Caki2 (cell line): ENCODE measurements around the gene CLEC14A. TPM values are rescaled to one million over a fixed set of nuclear protein-coding genes. Genes with fewer than 3 reads are reported as not detected.

Source experiments
- DNase-seq: peaks from one replicate; pipeline ENCODE4 v3.0.0-alpha.2; 2015; ENCODE audit warnings: low read depth
- in situ Hi-C: cut with HindIII; loops from 2 replicates; pipeline ENCODE4 v1.10.0; 2016; ENCODE audit warnings: low sequenced_read_pairs, low pct_unique_long_range_greater_than_20kb, mixed read lengths
- total RNA-seq: library from RNA; depleted of rRNA; stranded (reverse); fragments of >200 nt; shearing (Covaris generic); gene quantifications from 2 replicates; pipeline ENCODE4 v1.2.3, GENCODE V29; 2014; ENCODE audit warnings: low replicate concordance; rRNA removed

Gene CLEC14A
- total RNA-seq, result not detected in 2 replicates

DNA sequence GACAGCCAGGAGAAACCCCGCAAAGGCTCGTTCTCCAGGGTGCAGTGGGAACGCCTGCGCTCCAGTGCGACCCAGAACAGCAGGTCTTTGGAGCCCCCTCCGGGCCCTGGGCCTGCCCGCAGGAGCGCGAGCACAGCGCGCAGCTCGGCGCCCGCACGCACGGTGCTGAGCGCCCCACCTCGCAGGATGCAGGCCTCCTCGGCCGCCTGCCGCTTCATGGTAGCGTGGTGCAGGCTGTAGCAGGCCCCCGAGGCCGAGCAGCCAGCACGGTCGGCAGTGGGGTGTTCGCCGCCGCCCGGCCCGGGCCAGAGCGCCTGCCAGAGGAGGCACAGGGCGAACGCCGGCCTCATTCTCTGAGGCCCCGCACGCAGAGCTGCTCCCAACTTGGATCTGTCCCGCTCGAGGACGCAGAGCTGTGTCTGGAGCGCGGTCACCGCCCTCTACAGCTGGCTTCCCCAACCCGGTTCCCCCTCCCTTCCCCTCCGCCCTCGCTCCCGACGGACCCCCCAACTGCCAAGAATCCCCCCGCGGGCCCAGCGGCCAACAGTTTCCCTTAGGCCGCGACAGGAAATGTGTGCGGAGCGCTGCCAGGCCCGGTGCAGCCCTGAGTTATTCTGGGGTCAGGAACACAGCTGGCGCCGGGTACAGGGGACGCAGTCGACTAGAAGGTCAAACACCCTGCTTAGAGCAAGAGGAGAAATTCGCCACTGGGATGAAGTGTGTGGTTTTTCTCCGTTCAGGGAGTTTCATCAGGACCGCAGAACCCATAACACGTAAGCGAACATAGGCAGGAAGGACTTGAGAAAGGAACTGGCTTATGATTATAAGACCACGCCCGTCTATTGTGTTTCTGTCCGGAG, at the start of gene CLEC14A:
CLEC14A (minus strand) TSS at position 421 of the 860 bp plus-strand sequence; CDS start at position 350, 71 bp downstream.
- in situ Hi-C loops, result no loop called here
- no peak for DNase-seq

DNA sequence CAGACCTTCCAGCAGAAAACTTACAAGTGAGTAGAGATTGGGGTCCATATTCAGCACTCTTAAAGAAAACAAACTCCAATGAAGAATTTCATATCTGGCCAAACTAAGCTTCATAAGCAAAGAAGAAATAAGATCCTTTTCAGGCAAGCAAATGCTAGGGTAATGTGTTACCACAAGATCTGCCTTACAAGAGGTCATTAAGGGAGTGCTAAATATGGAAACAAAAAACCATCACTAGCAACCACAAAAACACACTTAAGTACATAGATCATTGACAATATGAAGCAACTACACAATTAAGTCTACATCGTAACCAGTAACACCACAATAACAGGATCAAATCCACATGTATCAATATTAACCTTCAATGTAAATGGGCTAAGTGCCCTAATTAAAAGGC, 47.1 kb upstream of the CLEC14A start:
- DNase-seq, result no peak
- in situ Hi-C loops, result no loop called here

GRCh38 chr14:38302034-38302433, 46.1 kb upstream of the CLEC14A start:
- DNase-seq, result no peak
- in situ Hi-C loops, result no loop called here

- DNase-seq, result no peak
- in situ Hi-C loops, result no loop called here
Observed at GRCh38 chr14:38297681-38298080, 41.8 kb upstream of the CLEC14A start.

- no peak for DNase-seq
- in situ Hi-C loops, result no loop called here
Observed at GRCh38 chr14:38291681-38292467, 36.0 kb upstream of the CLEC14A start.

- in situ Hi-C loops, result no loop called here
- DNase-seq, result peak; percentile 25
Observed at GRCh38 chr14:38290601-38291188, 34.8 kb upstream of the CLEC14A start.

GRCh38 chr14:38286452-38286851, 30.6 kb upstream of the CLEC14A start:
- in situ Hi-C loops, result no loop called here
- no peak for DNase-seq

GRCh38 chr14:38285962-38286361, 30.1 kb upstream of the CLEC14A start:
- DNase-seq, result no peak
- in situ Hi-C loops, result no loop called here

- no peak for DNase-seq
- in situ Hi-C loops, result no loop called here
Observed at GRCh38 chr14:38282936-38283335, 27.0 kb upstream of the CLEC14A start.

- in situ Hi-C loops, result no loop called here
- DNase-seq, result no peak
Observed at GRCh38 chr14:38280081-38280480, 24.2 kb upstream of the CLEC14A start.

GRCh38 chr14:38279572-38279971, 23.7 kb upstream of the CLEC14A start:
- in situ Hi-C loops, result no loop called here
- no peak for DNase-seq

DNA sequence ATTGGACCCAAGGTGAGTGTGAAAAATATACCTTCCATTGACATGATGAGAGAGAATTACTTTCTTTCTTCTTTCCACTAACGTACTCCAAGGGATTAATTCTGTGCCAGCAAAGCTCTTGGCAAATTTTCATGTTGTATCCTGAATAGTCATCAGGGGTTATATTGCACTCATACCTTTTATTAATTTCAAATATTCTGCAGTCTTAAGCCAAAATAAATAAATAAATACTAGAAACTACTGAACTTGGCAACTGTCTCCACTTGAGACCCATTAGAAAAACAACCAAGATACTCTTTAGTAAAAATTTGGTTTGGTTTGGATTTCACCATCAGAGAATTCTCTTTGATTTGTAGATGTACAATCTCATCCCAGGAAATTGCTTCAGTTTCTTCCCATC, 22.1 kb upstream of the CLEC14A start:
- in situ Hi-C loops, result no loop called here

DNA sequence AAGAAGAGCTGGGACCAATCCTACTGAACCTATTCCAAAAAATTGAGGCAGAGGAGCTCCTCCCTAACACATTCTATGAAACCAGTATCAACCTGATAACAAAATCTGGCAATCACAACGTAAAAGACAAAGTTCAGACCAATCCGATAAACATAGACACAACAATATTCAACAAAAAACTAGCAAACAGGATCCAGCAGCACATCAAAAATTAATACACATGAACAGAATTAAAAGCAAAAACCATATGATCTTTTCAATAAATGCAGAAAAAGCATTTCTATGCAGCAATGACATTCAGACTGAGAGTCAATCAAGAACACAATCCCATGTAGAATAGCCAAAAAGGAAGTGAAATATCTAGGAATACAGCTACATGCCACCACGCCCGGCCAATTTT, 7.0 kb upstream of the CLEC14A start:
- DNase-seq, result no peak
- in situ Hi-C loops, result no loop called here

More for the DNA sequence above, 22.1 kb upstream of the CLEC14A start:
- no peak for DNase-seq

- DNase-seq, result no peak
- in situ Hi-C loops, result no loop called here
Observed at GRCh38 chr14:38261620-38262019, 5.7 kb upstream of the CLEC14A start.

GRCh38 chr14:38257507-38257906, 1.6 kb upstream of the CLEC14A start:
- DNase-seq, result no peak
- in situ Hi-C loops, result no loop called here

- DNase-seq, result no peak
- in situ Hi-C loops, result no loop called here
Observed at GRCh38 chr14:38256533-38256840, 594 bp upstream of the CLEC14A start.

- in situ Hi-C loops, result no loop called here
- no peak for DNase-seq
Observed at GRCh38 chr14:38255408-38255672, 553 bp downstream of the CLEC14A start.

- in situ Hi-C loops, result no loop called here
- no peak for DNase-seq
Observed at GRCh38 chr14:38254571-38255407, 1.1 kb downstream of the CLEC14A start.

DNA sequence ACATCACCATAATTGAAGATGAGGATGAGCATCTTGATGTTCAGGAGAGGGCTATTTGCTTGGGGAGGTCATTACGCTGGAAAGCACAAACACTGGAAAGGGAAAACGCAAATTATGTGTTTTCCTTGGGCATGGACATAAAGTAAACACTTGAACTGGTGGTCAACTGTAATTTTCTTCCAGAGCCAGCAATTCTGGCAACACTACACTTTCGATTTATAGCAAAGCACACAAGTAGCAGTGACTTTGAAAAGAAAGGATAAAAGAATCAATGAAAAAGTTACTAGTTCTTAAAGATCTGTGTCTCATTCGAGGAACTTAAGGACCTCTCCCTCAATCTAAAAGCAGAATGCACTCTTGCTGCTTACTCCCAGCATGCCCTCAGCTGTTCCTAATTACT, 2.2 kb downstream of the CLEC14A start:
- no peak for DNase-seq
- in situ Hi-C loops, result no loop called here
